ENCODE data around the gene USP7. TPM values are rescaled to one million over a fixed set of nuclear protein-coding genes. Genes with fewer than 3 reads are reported as not detected.
A peak's percentile ranks its signal among the peaks of the same experiment; 100 is the strongest.

The USP7 gene
- polyA plus RNA-seq, 3 donors: 2.4 to 31.7 (median 4.1) TPM

GRCh38 chr16:8848231-8848938 is 115.3 kb downstream of the USP7 start:
- Mint-ChIP-seq H3K9me3 (peaks cover 0 to 3% (median 0%) of the 10 kb centered on the region in 7 donors), H3K4me3 (no peak overlapping the region), H3K36me3 (peaks cover 82 to 83% of the 10 kb centered on the region in 2 donors), H3K27me3 (ENCODE audit: low read depth in 3 of 3) (peaks cover 2 to 14% (median 8%) of the 10 kb centered on the region in 3 donors), H3K27ac (peak overlapping the region in 1 of 7 donors; percentile 67), H3K4me1 (peaks cover 43% of the 10 kb centered on the region)
- no peak for DNase-seq
- TF ChIP-seq CTCF (IDR thresholded peaks at IDR 0.05): no peak
- Histone ChIP-seq H3K4me1 (ENCODE audit: control insufficient read depth in 1 of 2, insufficient read depth in 2 of 2, low read length in 2 of 2) (peaks cover 21 to 32% of the 10 kb centered on the region in 2 donors), H3K27ac (ENCODE audit: low read depth in 1 of 2, low read length in 2 of 2) (no peak overlapping the region), H3K4me3 (replicated peaks in 1 of 3; ENCODE audit: low read depth in 2 of 3, low read length in 3 of 3) (no peak overlapping the region), H3K9ac (ENCODE audit: insufficient read depth, low read length, poor library complexity, severe bottlenecking) (no peak overlapping the region), H3K27me3 (ENCODE audit: control insufficient read depth in 2 of 2, insufficient read depth in 2 of 2, low read length in 2 of 2) (no peaks in the 10 kb centered on the region), H2AFZ (ENCODE audit: insufficient read depth, low read depth, low read length, poor library complexity, severe bottlenecking) (no peak overlapping the region), H3K36me3 (replicated peaks in 1 of 2; ENCODE audit: control insufficient read depth in 1 of 2, insufficient read depth in 2 of 2, low read length in 2 of 2) (peaks cover 23 to 56% of the 10 kb centered on the region in 2 donors), H3K9me3 (replicated peaks in 1 of 2; ENCODE audit: control insufficient read depth in 1 of 2, insufficient read depth in 1 of 2, low read length in 2 of 2) (no peaks in the 10 kb centered on the region), H3K79me2 (ENCODE audit: insufficient read depth, low read length) (peaks cover 15% of the 10 kb centered on the region), H3K4me2 (replicated peaks; ENCODE audit: extremely low read depth, low read length, poor library complexity, severe bottlenecking) (no peak overlapping the region), H4K20me1 (ENCODE audit: insufficient read depth, low read length) (peaks cover 49% of the 10 kb centered on the region)
- intact Hi-C loops (cut with micrococcal nuclease): no loop called here
- 95% methylated on average over 26 of the region's 26 CpGs for WGBS (ENCODE audit: insufficient coverage)

GRCh38 chr16:8847623-8848022 is 116.1 kb downstream of the USP7 start:
- DNase-seq: no peak
- WGBS (ENCODE audit: insufficient coverage): 97% methylated on average over 12 of the region's 15 CpGs
- Histone ChIP-seq H3K36me3 (replicated peaks in 1 of 2; ENCODE audit: control insufficient read depth in 1 of 2, insufficient read depth in 2 of 2, low read length in 2 of 2) (peaks cover 16 to 49% of the 10 kb centered on the region in 2 donors), H3K9ac (ENCODE audit: insufficient read depth, low read length, poor library complexity, severe bottlenecking) (no peak overlapping the region), H3K27me3 (ENCODE audit: control insufficient read depth in 2 of 2, insufficient read depth in 2 of 2, low read length in 2 of 2) (no peaks in the 10 kb centered on the region), H3K79me2 (ENCODE audit: insufficient read depth, low read length) (peaks cover 15% of the 10 kb centered on the region), H3K9me3 (replicated peaks in 1 of 2; ENCODE audit: control insufficient read depth in 1 of 2, insufficient read depth in 1 of 2, low read length in 2 of 2) (no peaks in the 10 kb centered on the region), H2AFZ (ENCODE audit: insufficient read depth, low read depth, low read length, poor library complexity, severe bottlenecking) (no peak overlapping the region), H3K4me1 (ENCODE audit: control insufficient read depth in 1 of 2, insufficient read depth in 2 of 2, low read length in 2 of 2) (peaks cover 21 to 32% of the 10 kb centered on the region in 2 donors), H3K4me2 (replicated peaks; ENCODE audit: extremely low read depth, low read length, poor library complexity, severe bottlenecking) (no peak overlapping the region), H3K4me3 (replicated peaks in 1 of 3; ENCODE audit: low read depth in 2 of 3, low read length in 3 of 3) (no peak overlapping the region), H3K27ac (ENCODE audit: low read depth in 1 of 2, low read length in 2 of 2) (no peak overlapping the region), H4K20me1 (ENCODE audit: insufficient read depth, low read length) (peaks cover 49% of the 10 kb centered on the region)
- TF ChIP-seq CTCF (IDR thresholded peaks at IDR 0.05): no peak
- peaks cover 77 to 79% of the 10 kb centered on the region in 2 donors for H3K36me3 Mint-ChIP-seq
- H3K27ac Mint-ChIP-seq: peak overlapping the region in 1 of 7 donors; percentile 41
- peaks cover 49% of the 10 kb centered on the region for H3K4me1 Mint-ChIP-seq
- intact Hi-C loops (cut with micrococcal nuclease): no loop called here
- no peak overlapping the region for H3K4me3 Mint-ChIP-seq
- peaks cover 0 to 3% (median 0%) of the 10 kb centered on the region in 7 donors for H3K9me3 Mint-ChIP-seq
- H3K27me3 Mint-ChIP-seq (ENCODE audit: low read depth in 3 of 3): peaks cover 4 to 11% (median 7%) of the 10 kb centered on the region in 3 donors
